GM19397 (cell line): ENCODE measurements around the gene LHFPL3.
"Not testable (repeated sequence)": the region's sequence is repeated elsewhere in the genome, so short reads cannot be mapped to it uniquely, and the experiment has no call there.

Source experiments
- ATAC-seq: cut with Tn5 transposase; IDR thresholded peaks from one replicate; pipeline ENCODE4 v1.9.1; 2021; ENCODE audit warnings: mild to moderate bottlenecking, moderate library complexity; ENCODE audit not compliant: unreplicated experiment

LHFPL3 gene

DNA sequence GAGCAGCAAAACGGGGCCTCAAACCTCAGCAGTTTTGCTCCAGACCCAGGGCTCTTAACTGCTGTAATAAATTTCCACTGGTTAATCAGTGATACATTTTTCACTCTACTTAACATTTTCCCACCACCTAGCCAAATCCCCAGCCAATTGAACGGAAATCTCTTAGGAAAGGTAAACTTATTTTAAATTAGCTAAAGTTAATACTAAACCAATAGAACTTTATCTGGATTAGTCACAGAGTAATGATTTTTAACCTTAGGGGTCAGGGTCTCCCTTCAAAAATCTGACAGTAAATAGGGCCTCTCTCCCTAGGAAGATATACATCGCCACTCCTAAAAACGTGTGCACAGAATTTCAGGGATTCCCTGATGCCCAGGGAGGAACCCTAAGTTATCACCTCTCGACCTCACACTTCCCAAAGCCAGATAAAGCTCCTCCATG is 598.2 kb downstream of the LHFPL3 start:
- no peak for ATAC-seq

DNA sequence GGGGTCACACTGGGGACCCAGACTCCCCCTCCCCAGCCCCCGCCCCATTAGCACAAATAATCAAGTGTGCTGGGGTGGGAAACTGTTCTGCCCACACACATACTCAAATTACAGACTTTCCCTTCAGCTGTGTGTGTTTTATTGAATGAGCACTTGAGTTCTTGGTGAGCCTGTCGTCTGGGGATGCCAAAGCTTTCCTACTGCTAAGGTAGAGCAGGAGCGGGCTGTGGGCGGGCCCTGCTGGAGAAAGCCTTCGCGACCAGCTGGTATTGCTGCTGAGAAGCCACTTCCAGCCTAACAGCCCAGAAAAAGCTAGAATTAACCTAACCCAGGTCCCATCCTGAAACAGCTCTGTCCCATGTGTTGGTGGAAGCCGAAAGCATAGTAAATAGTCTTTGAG is 598.7 kb downstream of the LHFPL3 start:
- ATAC-seq, result no peak

DNA sequence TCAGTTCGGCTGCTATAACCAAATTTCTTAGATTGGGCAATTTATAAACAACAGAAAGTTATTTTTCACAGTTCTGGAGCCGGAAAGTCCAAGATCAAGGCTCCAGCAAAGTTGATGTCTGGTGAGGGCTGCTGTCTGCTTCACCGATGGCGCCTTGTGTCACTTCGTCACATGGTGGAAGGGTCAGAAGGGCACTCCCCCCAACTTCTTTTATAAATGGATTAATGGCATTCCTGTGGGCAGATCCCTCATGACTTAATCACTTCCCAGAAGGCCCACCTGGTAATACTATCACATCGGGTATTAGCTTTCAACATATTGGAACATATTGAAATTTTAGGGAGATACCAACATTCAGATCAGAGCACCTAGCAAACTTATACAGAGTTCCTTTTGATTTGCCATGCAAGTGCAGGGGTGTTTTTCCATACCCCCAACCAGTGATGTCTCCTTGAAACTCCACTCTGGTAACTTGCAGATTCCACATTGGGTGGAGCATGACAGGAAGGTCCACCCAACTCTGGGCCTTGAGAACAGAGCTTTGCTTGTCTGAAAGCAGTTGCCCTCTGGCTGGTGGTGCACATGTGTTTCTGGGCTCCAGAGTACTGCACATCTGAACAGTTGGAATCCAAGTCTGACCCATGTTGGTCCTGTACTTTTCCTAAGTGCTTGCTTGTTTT is 600.5 kb downstream of the LHFPL3 start:
- ATAC-seq, result no peak

DNA sequence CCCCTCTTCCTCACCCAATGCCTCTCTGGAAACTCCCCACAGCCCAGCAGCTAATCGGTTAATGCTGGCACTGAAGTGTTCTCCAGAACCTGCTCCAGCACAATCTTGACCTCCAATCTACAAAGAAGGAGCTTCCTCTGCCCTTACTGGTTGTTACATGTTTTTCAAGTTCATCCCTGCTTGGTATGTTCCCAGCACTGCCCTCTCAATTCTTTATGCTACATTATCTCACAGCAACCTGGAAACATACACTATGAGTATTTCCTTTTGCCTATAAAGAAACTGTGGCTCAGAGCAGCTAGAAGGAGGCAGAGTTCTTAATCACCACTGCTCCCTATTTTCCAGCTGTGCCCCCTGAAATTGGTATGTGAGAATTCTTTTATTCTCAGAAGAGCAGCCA is 601.5 kb downstream of the LHFPL3 start:
- no peak for ATAC-seq

DNA sequence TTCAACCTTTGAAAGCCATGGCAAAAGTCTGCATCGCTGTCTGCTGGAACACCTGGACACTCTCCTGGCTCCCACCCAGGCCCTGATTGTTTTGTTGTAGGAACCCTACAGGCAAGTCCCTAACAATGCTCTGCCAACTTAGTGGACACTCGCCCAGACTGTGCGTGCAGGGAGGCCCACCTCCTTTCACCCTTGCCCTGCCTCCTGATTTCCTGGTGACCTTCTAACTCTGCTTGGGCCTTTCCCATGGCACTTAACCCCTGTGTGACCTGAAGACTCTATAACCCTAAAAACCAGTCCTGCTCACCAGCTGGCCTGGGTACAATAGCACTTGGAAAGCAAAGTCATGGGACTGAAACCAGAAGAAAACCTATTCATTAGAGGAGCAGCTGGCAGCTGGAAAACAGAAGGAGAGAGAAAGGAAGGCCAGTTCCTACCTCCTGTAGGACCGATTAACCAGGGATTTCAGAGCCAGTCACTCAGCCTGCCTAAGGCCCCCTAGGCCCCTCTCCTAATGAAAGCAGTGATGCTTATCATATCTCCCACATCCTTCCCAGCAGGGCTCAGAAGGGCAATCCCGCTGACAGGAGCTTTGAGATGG is 602.9 kb downstream of the LHFPL3 start:
- ATAC-seq, result no peak

DNA sequence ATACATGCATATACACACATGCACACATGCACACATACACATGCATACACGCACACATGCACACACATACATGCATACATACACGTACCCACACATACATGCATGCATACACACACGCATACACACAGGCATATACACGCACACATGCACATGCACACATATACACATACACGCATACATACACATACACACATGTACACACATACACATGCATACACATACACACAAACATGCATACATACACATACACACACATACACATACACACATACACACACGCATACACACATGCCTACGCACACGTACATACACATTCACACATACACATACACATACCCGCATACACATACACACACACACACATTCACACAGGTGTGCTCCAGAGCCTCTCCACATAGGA is 604.6 kb downstream of the LHFPL3 start:
- ATAC-seq, result no peak

DNA sequence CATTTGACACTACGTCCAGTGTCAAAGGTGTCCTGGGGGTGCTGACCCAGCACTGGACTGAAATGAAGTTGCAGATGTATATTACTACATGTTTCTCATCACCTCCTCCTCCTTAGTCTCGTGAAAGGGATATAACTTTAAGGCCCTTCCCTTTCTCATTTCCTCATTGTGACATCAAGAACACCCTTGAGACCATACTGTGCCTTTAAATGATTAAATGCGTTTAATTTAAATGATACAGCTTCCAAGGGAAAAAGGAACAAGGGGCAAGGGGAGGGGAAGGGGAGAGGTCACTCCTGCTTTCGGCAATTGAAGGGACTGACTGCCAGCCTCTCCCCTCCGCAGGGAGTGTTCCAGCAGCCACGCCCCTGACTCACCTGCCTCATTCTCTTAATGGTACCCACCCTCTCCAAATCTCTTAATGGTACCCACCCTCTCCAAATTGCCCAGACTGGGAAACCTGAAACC is 605.2 kb downstream of the LHFPL3 start:
- ATAC-seq, result no peak

DNA sequence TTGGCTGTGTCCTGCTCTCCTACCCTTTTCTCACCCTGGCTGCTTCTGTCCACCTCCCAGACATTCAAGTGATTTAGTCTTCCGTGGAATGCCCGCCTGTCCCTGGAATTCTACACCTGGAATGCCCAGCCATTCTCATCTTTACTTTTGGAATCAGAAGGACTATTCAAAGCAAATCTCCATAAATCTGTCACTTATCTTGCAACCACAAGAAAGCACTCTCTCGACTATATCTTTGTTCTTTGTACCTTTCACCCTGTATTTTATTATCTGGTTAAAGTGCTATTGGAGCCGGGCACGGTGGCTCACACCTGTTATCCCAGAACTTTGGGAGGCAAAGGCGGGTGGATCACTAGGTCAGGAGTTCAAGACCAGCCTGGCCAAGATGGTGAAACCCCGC is 606.3 kb downstream of the LHFPL3 start:
- no peak for ATAC-seq

DNA sequence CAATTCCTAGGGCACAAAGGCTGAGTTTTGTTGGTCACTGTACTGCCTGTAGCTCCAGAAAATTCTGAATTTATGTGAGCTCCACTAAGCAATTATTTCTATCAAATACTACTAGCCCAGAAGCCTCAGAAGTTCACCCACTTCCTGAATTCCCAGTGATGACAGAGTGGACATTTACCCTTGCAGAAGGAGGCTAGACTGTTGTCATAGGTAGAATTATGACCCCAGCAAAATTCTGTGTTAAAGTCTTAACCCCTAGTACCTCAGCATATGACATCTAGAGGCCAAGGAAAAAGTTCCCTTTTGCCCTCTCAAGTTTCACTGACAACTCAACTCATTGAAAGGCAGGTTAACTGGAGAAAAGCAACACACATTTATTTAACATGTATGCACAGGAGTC is 606.9 kb downstream of the LHFPL3 start:
- ATAC-seq, result no peak

DNA sequence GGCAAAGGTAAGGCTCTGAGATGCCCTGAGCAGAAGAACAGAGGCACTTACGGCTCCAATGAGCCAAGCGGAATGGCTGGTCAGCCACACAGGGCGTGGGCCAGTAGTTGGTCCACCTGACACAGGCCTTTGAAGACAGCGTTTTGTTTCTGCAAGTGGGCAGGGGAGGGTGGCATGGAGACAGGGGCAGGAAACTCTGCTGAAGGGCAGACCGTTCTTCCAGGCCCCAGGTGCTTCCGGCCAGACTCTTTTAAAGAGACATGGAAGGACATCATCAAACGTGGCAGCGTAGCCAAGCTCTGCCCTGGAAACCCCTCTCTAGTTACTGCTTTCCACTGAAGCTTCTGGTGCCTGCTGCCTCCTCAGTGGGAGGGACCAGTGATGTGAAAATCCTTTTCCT is 608.1 kb downstream of the LHFPL3 start:
- ATAC-seq, result no peak

DNA sequence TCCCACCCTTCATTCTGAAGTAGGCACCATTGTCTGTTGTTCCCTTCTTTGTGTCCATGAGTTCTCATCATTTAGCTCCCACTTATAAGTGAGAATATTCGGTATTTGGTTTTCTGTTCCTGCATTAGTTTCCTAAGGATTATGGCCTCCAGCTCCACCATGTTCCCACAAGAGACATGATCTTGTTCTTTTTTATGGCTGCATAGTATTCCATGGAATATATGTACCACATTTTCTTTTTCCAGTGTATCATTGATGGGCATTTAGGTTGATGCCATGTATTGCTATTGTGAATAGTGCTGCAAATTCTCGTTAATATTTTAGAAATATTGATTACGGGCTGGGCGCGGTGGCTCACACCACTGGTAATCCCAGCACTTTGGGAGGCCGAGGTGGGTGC is 609.1 kb downstream of the LHFPL3 start:
- not testable (repeated sequence) for ATAC-seq

DNA sequence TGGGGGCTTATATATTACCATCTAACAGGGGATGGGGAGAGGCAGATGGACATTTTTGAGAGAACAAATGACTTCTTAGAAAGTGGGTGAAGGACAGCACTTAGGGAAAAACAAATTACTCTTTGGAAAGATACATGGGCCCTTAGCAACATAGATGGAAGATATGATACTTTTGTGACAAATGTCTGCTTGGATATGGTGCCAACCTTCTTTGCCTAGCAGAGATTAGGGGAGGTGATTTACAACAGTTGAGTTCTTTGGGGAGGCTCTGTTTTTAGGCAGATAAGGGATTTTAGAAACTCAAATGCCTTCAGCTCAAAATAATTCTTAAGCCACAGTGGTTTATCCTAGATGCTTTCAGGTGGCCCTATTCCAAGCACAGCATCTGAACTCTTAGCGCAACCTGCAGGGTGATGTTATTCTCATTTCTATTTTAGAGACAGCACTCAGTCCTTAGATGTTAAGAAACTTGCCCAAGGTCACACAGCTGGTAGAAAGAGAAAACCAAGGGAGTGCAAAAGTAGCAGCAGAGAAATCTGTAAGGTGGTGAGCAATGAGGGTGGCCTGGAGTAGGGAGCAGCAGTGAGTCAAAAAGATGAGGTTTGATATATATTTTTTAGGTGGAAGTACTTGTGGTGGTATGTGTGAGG is 610.5 kb downstream of the LHFPL3 start:
- no peak for ATAC-seq

DNA sequence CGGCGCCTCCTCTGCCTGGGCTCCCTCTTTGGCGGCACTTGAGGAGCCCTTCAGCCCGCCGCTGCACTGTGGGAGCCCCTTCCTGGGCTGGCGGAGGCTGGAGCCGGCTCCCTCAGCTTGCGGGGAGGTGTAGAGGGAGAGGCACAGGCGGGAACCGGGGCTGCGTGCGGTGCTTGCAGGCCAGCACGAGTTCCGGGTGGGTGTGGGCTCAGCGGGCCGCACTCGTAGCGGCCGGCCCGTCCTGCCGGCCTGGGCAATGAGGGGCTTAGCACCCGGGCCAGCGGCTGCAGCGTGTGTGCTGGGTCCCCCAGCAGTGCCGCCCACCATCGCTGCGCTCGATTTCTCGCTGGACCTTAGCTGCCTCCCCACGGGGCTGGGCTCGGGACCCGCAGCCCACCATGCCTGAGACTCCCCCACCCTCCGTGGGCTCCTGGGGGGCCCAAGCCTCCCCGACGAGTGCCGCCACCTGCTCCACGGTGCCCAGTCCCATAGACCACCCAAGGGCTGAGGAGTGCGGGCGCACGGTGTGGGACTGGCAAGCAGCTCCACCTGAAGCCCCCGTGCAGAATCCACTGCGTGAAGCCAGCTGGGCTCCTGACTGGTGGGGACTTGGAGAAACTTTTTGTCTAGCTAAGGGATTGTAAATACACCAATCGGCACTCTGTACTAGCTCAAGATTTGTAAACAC is 611.8 kb downstream of the LHFPL3 start:
- no peak for ATAC-seq

DNA sequence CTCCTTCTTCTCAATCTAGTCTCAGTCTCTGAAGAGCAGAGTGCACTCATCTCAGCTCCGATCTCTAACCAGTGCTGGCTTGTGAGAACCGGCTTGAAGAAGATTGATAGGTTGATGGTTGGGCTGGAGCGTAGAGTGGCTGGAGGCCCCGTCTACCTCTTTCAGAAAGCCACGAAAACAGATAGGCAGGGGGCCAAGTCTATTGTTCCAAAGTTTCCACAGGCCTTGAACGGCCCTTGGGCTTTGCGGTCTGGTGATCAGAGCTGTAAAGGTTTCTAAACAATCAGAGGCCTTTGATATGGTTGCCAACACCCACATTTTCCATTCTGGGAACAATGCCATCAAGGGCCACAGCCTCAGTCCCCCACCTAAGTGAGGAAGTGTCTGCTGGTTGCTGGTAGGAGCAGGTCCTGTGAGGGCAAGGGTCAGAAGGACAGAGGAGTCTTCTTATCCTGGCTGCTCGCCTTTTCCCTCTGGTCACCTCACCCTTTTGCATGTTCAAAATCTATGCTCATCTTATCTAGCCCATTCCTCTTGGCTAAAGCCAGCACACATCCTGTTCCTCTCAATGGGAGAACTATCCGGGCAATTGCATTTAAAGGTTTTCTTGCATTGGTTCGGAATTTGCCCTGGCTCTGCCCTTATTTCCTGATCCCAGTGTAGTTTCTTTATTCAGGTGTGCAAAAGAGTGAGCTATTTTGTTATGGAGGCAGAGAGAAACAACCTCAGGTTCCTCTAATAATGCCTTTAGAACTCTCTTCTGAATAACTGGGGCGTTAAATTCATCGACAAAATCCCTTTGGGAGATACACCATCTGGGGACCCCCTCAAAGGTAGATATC is 615.3 kb downstream of the LHFPL3 start:
- ATAC-seq, result peak; percentile 43

DNA sequence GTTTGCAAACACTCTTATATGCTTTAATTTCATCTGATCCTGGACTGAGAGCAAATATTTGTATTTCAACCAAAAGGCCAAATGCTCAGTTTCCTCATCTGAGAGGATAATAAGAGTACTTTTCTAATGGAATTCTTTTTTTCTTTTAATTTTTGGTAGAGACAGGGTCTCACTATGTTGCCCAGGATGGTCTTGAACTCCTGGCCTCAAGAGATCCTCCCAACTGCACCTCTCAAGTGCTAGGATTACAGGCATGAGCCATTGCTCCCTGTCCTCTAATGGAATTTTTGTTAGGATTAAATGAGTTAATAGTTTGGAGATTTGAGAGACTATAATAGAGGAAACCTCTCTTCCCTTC is 617.2 kb downstream of the LHFPL3 start:
- no peak for ATAC-seq

DNA sequence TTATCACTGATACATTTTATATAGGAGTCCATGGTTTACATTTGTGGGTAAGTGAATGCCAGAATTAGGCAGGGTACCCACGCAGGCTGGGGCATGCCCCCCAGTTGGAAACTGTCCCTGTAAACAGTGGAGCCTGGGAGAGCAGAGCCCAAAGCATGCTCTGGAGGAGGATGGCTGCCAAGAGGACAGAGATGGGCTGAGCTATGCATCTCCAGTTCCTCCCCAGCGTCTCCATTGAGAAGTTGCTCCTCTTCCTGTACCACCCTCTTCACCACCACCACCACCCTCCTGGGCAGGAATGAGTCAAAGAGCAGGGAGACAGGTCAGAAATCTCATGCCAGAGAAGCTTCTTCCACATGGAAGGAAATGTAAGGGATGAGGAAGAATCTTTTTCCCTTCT is 617.9 kb downstream of the LHFPL3 start:
- no peak for ATAC-seq

DNA sequence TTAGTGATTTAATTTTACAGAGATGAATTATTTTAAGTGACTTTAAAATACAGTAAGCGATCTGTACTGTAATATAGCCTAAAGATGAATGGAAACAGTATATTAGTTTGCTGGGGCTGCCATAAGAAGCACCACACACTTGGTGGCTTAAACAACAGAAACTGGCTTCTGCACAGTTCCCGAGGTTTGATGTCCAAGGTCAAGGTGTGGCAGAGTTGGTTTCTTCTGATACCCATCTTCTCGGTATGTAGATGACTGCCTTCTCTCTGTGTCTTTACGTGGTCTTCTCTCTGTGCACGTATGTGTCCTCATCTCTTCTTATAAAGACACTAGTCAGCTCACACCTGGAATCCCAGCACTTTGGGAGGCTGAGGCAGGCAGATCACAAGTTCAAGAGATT is 621.6 kb downstream of the LHFPL3 start:
- ATAC-seq, result no peak

DNA sequence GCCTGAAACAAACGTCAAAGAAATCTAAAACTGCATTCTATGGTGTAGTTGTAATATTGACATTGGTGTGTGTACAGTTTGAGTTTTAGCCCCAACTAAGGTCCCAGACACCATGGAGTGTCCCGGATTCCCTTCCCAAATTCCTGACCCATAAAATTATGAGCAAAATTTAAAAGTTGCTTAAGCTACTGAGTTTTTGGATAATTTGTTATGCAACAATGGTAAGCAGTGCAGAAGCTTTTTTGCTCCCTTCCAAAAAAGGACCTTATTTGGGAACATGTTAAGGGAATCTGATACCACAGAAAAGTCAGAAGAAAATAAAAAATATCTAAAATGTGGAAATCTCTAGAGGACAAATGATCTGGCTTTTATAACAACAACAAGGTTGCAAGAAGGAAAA is 622.4 kb downstream of the LHFPL3 start:
- ATAC-seq, result no peak

DNA sequence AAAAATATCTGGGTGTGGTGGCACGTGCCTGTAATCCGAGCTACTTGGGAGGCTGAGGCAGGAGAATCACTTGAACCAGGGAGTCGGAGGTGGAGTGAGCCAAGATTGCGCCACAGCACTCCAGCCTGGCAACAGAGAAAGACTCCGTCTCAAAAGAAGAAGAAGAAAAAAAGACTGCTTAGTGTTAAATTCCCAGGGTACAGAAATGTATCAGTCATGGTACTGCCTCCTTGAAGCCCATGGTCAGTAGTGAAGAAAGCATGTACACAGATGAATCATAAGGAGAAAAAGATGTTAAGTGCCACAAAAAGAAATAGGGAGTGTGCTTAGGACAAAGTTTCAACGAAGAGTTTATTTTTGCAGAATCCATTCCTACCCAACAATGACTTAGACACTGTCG is 623.1 kb downstream of the LHFPL3 start:
- no peak for ATAC-seq

DNA sequence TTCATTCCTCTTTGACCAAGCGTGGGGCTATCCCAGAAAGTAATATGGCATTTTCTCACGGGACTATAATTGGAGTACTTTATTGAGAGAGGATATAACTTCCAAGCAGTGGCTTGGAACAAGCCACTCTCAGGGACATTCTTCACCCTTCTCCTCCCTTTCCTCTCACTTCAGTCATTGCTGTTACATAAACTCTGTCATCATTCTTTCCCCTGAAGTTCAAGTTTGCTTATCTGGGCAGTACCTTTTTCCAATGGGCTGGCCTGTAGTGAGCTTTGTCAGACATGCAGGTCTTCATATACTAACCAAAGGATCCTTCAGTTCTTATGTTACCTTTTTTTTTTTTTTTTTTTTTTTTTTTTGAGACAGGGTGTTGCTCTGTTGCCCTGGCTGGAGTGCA is 626.9 kb downstream of the LHFPL3 start:
- no peak for ATAC-seq
